Measurements from ENCODE around the gene DMAC2L. TPM values are rescaled to one million over a fixed set of nuclear protein-coding genes. Genes with fewer than 3 reads are reported as not detected.

DMAC2L gene
- polyA plus RNA-seq, 1 of the 3 experiments (the other 2 are of a cell fraction) = 20.3 TPM

DNA sequence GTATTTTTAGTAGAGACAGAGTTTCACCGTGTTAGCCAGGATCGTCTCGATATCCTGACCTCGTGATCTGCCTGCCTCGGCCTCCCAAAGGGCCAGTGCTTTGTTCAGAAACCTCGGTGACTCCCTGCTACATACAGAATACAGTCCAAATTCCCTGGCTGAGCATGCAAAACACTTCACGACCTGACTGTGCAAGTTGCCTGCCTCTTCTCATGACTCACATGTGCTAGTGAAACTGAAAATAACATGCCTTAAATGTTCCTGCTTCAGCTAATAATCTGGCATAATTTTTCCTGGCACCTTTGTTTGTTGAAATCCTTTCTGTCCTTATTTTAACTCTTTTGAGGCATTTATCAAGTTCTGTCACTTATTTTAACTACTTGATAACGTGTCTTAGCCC, 8.2 kb downstream of the DMAC2L start:
- Histone ChIP-seq H3F3A (replicated peaks; ENCODE audit: insufficient read depth) (peaks cover 10% of the 10 kb centered on the region), H3K4me3 (ENCODE audit: low read depth in 2 of 2, low read length in 1 of 2) (peak overlapping the region in 1 of 2 experiments; percentile 47; a peak in 2 of 4 replicates), H3K9me2 (no peaks in the 10 kb centered on the region), H3K4me1 (ENCODE audit: control insufficient read depth in 1 of 2, insufficient read depth in 2 of 2, low read depth in 1 of 2, low read length in 1 of 2) (peaks cover 0 to 4% of the 10 kb centered on the region in 2 experiments; a peak in 3 of 4 replicates), H2AFZ (ENCODE audit: low read depth) (no peak overlapping the region), H3K79me2 (ENCODE audit: insufficient read depth) (peaks cover 42% of the 10 kb centered on the region), H3K4me2 (peak overlapping the region; percentile 51; the same call in 1 of the 2 replicates), H3K9ac (peak overlapping the region; percentile 57; the same call in 1 of the 2 replicates), H3K36me3 (replicated peaks in 1 of 2; ENCODE audit: control insufficient read depth in 1 of 2, insufficient read depth in 2 of 2, low read length in 1 of 2) (peaks cover 8 to 13% of the 10 kb centered on the region in 2 experiments), H3K27ac (ENCODE audit: low read depth in 2 of 2, low read length in 1 of 2) (peak overlapping the region in 1 of 2 experiments; percentile 95; a peak in 2 of 4 replicates), H3K9me3 (no peaks in the 10 kb centered on the region), H3K27me3 (ENCODE audit: insufficient read depth) (no peaks in the 10 kb centered on the region), H4K20me1 (ENCODE audit: insufficient read depth) (no peaks in the 10 kb centered on the region)
- no peak for DNase-seq
- POLR2A ChIA-PET = interaction anchor here (0.5 to 1.0 kb wide), 2 partner anchors 15 to 221 kb away, joined by 3 read pairs; no protein-coding TSS in a partner anchor
- TF ChIP-seq EP300 (IDR thresholded peaks at IDR 0.05; ENCODE audit: borderline replicate concordance in 1 of 2, low read depth in 1 of 2, low read length in 1 of 2) (no peak), TCF12 (IDR thresholded peaks at IDR 0.05) (no peak), CHD2 (IDR thresholded peaks at IDR 0.05; ENCODE audit: low read length, partially characterized antibody) (no peak), YY1 (IDR thresholded peaks at IDR 0.05; ENCODE audit: low read depth) (no peak), FOXJ3 (CRISPR knock-in tag; IDR thresholded peaks at IDR 0.05) (no peak), GATA2 (CRISPR knock-in tag; IDR thresholded peaks at IDR 0.05) (no peak), TEAD4 (IDR thresholded peaks at IDR 0.05; ENCODE audit: borderline replicate concordance, insufficient read depth) (no peak), SMC3 (IDR thresholded peaks at IDR 0.05; ENCODE audit: low read depth, low read length) (no peak)
- TF ChIP-seq, protein P1, sequence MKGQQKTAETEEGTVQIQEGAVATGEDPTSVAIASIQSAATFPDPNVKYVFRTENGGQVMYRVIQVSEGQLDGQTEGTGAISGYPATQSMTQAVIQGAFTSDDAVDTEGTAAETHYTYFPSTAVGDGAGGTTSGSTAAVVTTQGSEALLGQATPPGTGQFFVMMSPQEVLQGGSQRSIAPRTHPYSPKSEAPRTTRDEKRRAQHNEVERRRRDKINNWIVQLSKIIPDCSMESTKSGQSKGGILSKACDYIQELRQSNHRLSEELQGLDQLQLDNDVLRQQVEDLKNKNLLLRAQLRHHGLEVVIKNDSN (IDR thresholded peaks at IDR 0.05; ENCODE audit: borderline replicate concordance, low read depth) = no peak
- TF ChIP-seq, protein P2, sequence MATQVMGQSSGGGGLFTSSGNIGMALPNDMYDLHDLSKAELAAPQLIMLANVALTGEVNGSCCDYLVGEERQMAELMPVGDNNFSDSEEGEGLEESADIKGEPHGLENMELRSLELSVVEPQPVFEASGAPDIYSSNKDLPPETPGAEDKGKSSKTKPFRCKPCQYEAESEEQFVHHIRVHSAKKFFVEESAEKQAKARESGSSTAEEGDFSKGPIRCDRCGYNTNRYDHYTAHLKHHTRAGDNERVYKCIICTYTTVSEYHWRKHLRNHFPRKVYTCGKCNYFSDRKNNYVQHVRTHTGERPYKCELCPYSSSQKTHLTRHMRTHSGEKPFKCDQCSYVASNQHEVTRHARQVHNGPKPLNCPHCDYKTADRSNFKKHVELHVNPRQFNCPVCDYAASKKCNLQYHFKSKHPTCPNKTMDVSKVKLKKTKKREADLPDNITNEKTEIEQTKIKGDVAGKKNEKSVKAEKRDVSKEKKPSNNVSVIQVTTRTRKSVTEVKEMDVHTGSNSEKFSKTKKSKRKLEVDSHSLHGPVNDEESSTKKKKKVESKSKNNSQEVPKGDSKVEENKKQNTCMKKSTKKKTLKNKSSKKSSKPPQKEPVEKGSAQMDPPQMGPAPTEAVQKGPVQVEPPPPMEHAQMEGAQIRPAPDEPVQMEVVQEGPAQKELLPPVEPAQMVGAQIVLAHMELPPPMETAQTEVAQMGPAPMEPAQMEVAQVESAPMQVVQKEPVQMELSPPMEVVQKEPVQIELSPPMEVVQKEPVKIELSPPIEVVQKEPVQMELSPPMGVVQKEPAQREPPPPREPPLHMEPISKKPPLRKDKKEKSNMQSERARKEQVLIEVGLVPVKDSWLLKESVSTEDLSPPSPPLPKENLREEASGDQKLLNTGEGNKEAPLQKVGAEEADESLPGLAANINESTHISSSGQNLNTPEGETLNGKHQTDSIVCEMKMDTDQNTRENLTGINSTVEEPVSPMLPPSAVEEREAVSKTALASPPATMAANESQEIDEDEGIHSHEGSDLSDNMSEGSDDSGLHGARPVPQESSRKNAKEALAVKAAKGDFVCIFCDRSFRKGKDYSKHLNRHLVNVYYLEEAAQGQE (IDR thresholded peaks at IDR 0.05; ENCODE audit: low read depth, low read length) = no peak
- TF ChIP-seq, protein P3, sequence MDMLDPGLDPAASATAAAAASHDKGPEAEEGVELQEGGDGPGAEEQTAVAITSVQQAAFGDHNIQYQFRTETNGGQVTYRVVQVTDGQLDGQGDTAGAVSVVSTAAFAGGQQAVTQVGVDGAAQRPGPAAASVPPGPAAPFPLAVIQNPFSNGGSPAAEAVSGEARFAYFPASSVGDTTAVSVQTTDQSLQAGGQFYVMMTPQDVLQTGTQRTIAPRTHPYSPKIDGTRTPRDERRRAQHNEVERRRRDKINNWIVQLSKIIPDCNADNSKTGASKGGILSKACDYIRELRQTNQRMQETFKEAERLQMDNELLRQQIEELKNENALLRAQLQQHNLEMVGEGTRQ (IDR thresholded peaks at IDR 0.05; ENCODE audit: borderline replicate concordance, low read depth, low read length) = no peak
- TF ChIP-seq, protein P4, sequence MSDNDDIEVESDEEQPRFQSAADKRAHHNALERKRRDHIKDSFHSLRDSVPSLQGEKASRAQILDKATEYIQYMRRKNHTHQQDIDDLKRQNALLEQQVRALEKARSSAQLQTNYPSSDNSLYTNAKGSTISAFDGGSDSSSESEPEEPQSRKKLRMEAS (IDR thresholded peaks at IDR 0.05; ENCODE audit: low read depth) = no peak
- WGBS (ENCODE audit: low lambda C conversion rate) = 67% methylated on average over 8 of the region's 8 CpGs
- CTCF ChIA-PET = interaction anchor here (0.6 to 7.8 kb wide), 32 partner anchors 9 to 540 kb away, joined by 3 to 140 read pairs (median 4); partner anchors contain the start of genes CDKL1, DMAC2L, L2HGDH and MAP4K5

All from SK-N-SH (cell line).